ENCODE results near the gene STOML2. TPM values are rescaled to one million over a fixed set of nuclear protein-coding genes. Genes with fewer than 3 reads are reported as not detected.

The STOML2 gene
- total and polyA plus RNA-seq, 3 donors from 2014 or later, result 87.1 to 115 (median 102) TPM

DNA sequence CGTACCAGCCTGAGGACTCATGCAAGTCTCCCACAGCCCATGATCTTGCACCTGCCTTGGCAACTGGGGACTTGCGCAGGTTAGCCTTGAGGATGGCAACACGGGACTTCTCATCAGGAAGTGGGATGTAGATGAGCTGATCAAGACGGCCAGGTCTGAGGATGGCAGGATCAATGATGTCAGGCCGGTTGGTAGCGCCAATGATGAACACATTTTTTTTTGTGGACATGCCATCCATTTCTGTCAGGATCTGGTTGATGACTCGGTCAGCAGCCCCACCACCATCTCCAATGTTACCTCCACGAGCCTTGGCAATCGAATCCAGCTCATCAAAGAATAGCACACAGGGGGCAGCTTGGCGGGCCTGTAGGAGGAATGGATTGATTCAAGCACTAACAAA lies 43.5 kb downstream of the STOML2 start:
- Histone ChIP-seq H3K36me3 (ENCODE audit: low read depth, missing control alignments) (no peaks in the 10 kb centered on the region), H3K4me3 (no peak overlapping the region), H3K27me3 (no peaks in the 10 kb centered on the region), H3K9me3 (no peaks in the 10 kb centered on the region), H3K27ac (no peak overlapping the region), H3K4me1 (no peaks in the 10 kb centered on the region)
- 96 to 99% methylated on average over 10 of the region's 10 CpGs for WGBS, 2 donors
- DNase-seq, result no peak
- TF ChIP-seq POLR2A (IDR thresholded peaks at IDR 0.05) (no peak), CTCF (IDR thresholded peaks at IDR 0.05) (no peak)
- intact Hi-C loops (cut with DNase I; ENCODE audit: low total_unique reads), result no loop called here

DNA sequence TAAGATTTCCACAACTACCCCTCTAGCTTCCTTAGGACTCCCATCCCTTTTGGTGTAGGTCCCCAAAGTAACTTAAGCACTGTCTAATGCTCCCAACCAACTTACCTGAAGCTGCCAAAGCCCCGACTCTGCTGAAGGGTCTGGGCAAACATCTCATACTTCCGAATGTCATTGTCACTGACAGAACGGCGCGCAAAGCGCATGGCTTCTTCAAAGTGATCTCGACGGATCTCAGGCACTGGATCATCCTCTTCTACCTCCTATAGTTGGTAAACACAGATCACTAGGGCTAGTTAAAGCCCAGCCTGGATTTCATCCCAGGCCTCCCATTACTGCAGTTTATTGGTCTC lies 45.7 kb downstream of the STOML2 start:
- no peak for DNase-seq
- intact Hi-C loops (cut with DNase I; ENCODE audit: low total_unique reads), result no loop called here
- TF ChIP-seq POLR2A (IDR thresholded peaks at IDR 0.05) (no peak), CTCF (IDR thresholded peaks at IDR 0.05) (no peak)
- Histone ChIP-seq H3K9me3 (no peaks in the 10 kb centered on the region), H3K4me1 (no peaks in the 10 kb centered on the region), H3K27me3 (no peaks in the 10 kb centered on the region), H3K27ac (no peak overlapping the region), H3K4me3 (no peak overlapping the region), H3K36me3 (ENCODE audit: low read depth, missing control alignments) (no peaks in the 10 kb centered on the region)
- 92 to 93% methylated on average over 8 of the region's 8 CpGs for WGBS, 2 donors

DNA sequence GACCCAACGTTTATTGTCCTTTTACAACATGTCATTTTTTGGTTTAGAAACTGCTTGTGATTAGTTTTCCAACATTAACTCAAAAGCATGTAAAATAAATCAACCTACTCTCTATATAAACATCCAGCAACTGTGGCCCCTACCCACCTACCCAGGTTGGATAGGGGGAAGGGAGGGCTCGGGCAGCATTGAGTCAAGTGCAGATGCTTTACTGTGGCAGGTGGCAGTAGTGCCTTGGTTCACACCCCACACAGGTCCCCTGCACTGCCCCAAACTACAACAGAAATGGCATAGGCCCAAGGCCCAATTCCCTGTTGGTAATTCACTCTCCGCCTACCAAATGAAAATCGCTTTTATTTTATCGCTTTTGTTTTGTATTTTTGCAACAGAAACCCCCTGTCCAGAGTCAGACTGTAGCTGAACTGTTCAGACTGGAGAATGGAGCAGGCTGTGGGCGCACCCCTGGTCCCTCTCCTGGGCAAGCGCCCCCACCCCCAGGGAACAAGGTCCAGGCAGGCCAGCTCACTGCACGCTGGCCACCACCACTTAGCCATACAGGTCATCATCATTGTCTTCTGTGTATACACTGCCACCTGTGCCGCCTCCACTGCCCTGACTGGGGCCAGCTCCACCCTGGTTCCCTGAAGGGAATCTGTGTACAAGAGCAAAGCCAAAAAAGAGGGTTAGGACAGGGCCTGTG lies 46.2 kb downstream of the STOML2 start:
- H3K9me3 ChIP-seq, result no peaks in the 10 kb centered on the region
- no peaks in the 10 kb centered on the region for H3K36me3 ChIP-seq (ENCODE audit: low read depth, missing control alignments)
- no peak overlapping the region for H3K4me3 ChIP-seq
- H3K27me3 ChIP-seq, result no peaks in the 10 kb centered on the region
- WGBS, 2 donors, result 96 to 97% methylated on average over 9 of the region's 9 CpGs
- TF ChIP-seq POLR2A (IDR thresholded peaks at IDR 0.05) (no peak), CTCF (IDR thresholded peaks at IDR 0.05) (no peak)
- H3K4me1 ChIP-seq, result no peaks in the 10 kb centered on the region
- no peak for DNase-seq
- H3K27ac ChIP-seq, result no peak overlapping the region
- intact Hi-C loops (cut with DNase I; ENCODE audit: low total_unique reads), result no loop called here

DNA sequence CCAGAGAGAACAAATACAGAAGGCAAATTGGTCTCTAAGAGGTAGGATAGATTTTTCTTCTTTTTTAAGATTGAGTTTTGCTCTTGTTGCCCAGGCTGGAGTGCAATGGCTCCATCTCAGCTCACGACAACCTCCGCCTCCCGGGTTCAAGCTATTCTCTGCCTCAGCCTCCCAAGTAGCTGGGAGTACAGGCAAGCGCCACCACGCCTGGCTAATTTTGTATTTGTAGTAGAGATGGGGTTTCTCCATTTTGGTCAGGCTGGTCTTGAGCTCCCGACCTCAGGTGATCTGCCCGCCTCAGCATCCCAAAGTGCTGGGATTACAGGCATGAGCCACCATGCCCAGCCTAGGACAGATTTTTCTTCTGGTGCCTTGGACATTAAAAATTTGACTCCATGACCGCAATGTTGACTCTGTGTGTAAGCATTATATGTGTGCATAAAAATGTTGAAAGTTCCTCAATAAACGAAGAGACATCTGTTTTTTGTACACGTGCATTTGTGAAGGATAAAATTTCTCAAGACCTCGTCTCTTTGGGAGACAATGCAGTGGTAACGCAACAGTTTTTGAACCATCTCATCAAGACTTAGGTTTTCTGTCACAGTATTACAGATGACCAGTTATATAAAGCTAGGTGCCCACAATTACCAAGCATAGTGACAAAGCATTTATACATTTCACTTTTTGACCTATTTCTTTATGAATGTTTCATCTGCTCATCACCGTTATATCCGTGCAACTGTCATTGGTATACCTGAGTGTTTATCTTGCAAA lies 47.9 kb downstream of the STOML2 start:
- WGBS, 2 donors, result 95% methylated on average over 14 of the region's 14 CpGs
- no peaks in the 10 kb centered on the region for H3K9me3 ChIP-seq
- intact Hi-C loops (cut with DNase I; ENCODE audit: low total_unique reads), result no loop called here
- H3K36me3 ChIP-seq (ENCODE audit: low read depth, missing control alignments), result no peaks in the 10 kb centered on the region
- no peak overlapping the region for H3K27ac ChIP-seq
- H3K4me1 ChIP-seq, result no peaks in the 10 kb centered on the region
- no peak for TF ChIP-seq CTCF (IDR thresholded peaks at IDR 0.05)
- TF ChIP-seq POLR2A (IDR thresholded peaks at IDR 0.05), result no peak
- no peak for DNase-seq
- H3K27me3 ChIP-seq, result no peaks in the 10 kb centered on the region
- no peak overlapping the region for H3K4me3 ChIP-seq
